Measurements from ENCODE around the gene KIAA1217.

DNA sequence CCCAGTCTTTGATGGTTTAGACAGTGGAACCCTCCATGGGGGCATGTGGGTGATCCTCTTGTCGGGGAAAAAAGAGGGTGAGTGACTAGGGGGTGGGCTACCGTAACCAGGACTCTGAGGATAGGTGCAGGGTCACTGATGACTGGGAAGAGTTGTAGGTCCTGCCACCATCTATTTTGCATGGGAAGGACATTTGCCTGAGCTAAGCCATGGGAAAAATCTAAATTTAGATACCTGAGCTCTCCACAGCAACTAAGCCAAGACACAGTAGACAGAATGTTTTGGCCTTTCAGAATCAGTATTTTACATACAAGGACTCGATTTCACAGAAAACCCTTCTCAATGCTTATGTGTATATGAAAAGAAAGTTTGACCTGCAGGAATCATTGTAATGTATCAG lies 52.7 kb downstream of the KIAA1217 start:
- TF ChIP-seq CTCF (IDR thresholded peaks at IDR 0.05; ENCODE audit: low read length) (no peak), EZH2 (IDR thresholded peaks at IDR 0.05; ENCODE audit: borderline replicate concordance, low read length) (no peak)
